K562 (cell line): Measurements from ENCODE around the gene MS4A2. TPM values are rescaled to one million over a fixed set of nuclear protein-coding genes. Genes with fewer than 3 reads are reported as not detected.

Experiments
- CBX3 ChIP-seq, 2 experiments: IDR thresholded peaks; 1 replicate in 1 of 2; 2 replicates in 1 of 2; pipeline ENCODE4 v1.6.1; 2012; ENCODE audit warnings: inconsistent platforms in 2 of 2, low read length in 2 of 2, borderline replicate concordance in 1 of 2, control low read depth in 1 of 2
- DEAF1 ChIP-seq: fragments of 450-650 bp; formaldehyde crosslinking; IDR thresholded peaks from 2 replicates; pipeline ENCODE4 v1.4.0; 2020; ENCODE audit warnings: mild to moderate bottlenecking, moderate library complexity
- ETV5 ChIP-seq: sonication (generic); formaldehyde crosslinking; IDR thresholded peaks from 2 replicates; pipeline ENCODE4 v1.4.0; 2020; ENCODE audit warnings: low read depth, mild to moderate bottlenecking, missing genetic modification reagents
- KHSRP ChIP-seq: fragments of 450-650 bp; IDR thresholded peaks from 2 replicates; pipeline ENCODE4 v1.6.1; 2017
- RBM17 ChIP-seq: fragments of 200-400 bp; formaldehyde crosslinking; IDR thresholded peaks from 2 replicates; pipeline ENCODE4 v1.6.1; 2017; ENCODE audit warnings: low read depth, mild to moderate bottlenecking, low read length, borderline replicate concordance
- RBM39 ChIP-seq: fragments of 200-400 bp; formaldehyde crosslinking; optimal IDR thresholded peaks from 2 replicates; pipeline ENCODE3; 2018; ENCODE audit warnings: low read depth, low read length
- SP1 ChIP-seq: sonication (generic); formaldehyde crosslinking; IDR thresholded peaks from 2 replicates; pipeline ENCODE4 v1.8.1; 2022; ENCODE audit warnings: mild to moderate bottlenecking, missing genetic modification reagents
- SPI1 ChIP-seq: IDR thresholded peaks from 2 replicates; pipeline ENCODE4 v1.6.1; 2011; ENCODE audit warnings: low read depth, low read length, control low read depth, borderline replicate concordance
- TCF7 ChIP-seq: sonication (generic); IDR thresholded peaks from 2 replicates; pipeline ENCODE4 v1.6.1; 2016; ENCODE audit warnings: antibody characterized with exemption, borderline replicate concordance
- TSHZ1 ChIP-seq: fragments of 250-450 bp; sonication (Bioruptor Pico); IDR thresholded peaks from 2 replicates; pipeline ENCODE4 v1.4.0; 2020; ENCODE audit warnings: mild to moderate bottlenecking, moderate library complexity
- ZNF318 ChIP-seq, 2 experiments: fragments of 450-650 bp; IDR thresholded peaks; 2 replicates each; pipeline ENCODE4 v1.6.1; 2016; ENCODE audit warnings: mild to moderate bottlenecking in 2 of 2, borderline replicate concordance in 1 of 2, low read depth in 1 of 2, moderate library complexity in 1 of 2
- ZNF511 ChIP-seq: sonication (generic); formaldehyde crosslinking; IDR thresholded peaks from 2 replicates; pipeline ENCODE4 v1.8.0; 2022; ENCODE audit warnings: mild to moderate bottlenecking, missing genetic modification reagents
- polyA plus RNA-seq, 8 experiments: library from polyadenylated mRNA; depleted of rRNA in 4 of 8; stranded (reverse) in 5 of 8; unstranded in 3 of 8; fragments of >200 nt; fragmentation: Nextera tagmentation in 2 of 8; fragmentation: Illumina TruSeq in 1 of 8; extraction: Ambion mirVana in 2 of 8; extraction: Trizol in 1 of 8; gene quantifications; 2 replicates each; pipeline versions ENCODE4 v1.2.1 to v1.2.3, GENCODE V29; 2011 to 2014; ENCODE audit warnings: inconsistent platforms in 1 of 8, missing spikeins in 1 of 8
- total RNA-seq, 7 experiments: library from RNA; depleted of rRNA in 6 of 7; stranded (reverse); fragments of >200 nt in 6 of 7; fragmentation: Illumina TruSeq in 2 of 7; extraction: Trizol in 2 of 7; gene quantifications; 2 replicates each; pipeline versions ENCODE4 v1.2.1 to v1.2.3, GENCODE V29; 2011 to 2021; ENCODE audit warnings: low replicate concordance in 1 of 7
- TF ChIP-seq, protein P1 (sequence below): fragments of 450-650 bp; IDR thresholded peaks from 2 replicates; pipeline ENCODE4 v1.6.1; 2016

Gene MS4A2
- total and polyA plus RNA-seq, 9 of the 15 experiments (the other 6 are each of a cell fraction or from before 2014, with no cell fraction given), result 0.06 to 5.7 (median 0.86) TPM

DNA sequence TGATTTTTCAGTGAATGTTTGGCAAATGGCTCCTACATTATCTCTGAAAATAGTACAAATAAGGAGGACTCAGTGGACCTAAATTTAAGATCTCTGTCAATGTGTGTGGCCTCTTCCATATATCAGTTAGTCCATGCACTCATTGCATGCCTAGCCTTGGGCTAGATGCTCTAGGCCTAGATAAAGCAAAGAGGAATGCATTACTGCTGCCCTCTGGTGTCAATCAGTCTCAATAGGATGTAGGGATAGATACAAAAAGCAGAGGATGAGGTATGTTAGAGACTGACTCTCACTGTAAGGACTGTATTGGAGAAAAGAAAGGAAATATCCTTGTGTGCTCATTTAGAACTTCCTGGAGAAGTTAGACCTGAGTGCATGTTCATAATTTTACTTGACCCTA is 42.0 kb downstream of the MS4A2 start (continued):
- TF ChIP-seq ZNF318 (IDR thresholded peaks at IDR 0.05; ENCODE audit: borderline replicate concordance in 1 of 2, low read depth in 1 of 2), result no peak
- peak; percentile 92 for TF ChIP-seq DEAF1 (CRISPR knock-in tag)
- no peak for TF ChIP-seq KHSRP
- TF ChIP-seq TSHZ1 (CRISPR knock-in tag), result no peak
- no peak for TF ChIP-seq RBM39
- TF ChIP-seq, protein P1, sequence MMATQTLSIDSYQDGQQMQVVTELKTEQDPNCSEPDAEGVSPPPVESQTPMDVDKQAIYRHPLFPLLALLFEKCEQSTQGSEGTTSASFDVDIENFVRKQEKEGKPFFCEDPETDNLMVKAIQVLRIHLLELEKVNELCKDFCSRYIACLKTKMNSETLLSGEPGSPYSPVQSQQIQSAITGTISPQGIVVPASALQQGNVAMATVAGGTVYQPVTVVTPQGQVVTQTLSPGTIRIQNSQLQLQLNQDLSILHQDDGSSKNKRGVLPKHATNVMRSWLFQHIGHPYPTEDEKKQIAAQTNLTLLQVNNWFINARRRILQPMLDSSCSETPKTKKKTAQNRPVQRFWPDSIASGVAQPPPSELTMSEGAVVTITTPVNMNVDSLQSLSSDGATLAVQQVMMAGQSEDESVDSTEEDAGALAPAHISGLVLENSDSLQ, result peak; percentile 48; the same call in 1 of the 2 replicates
- TF ChIP-seq CBX3 (IDR thresholded peaks at IDR 0.05; ENCODE audit: borderline replicate concordance in 1 of 2, low read length in 2 of 2), result 0 out of 3 replicates have a peak, but pooled peaks of 1 of the 2 experiments have one; percentile 25
- TF ChIP-seq SPI1, result no peak
- TF ChIP-seq ETV5 (CRISPR knock-in tag), result 0 out of 2 replicates have a peak, but pooled peaks have one; percentile 25
- TF ChIP-seq SP1 (CRISPR knock-in tag), result no peak
- TF ChIP-seq RBM17, result no peak
- no peak for TF ChIP-seq TCF7
- no peak for TF ChIP-seq ZNF511 (CRISPR knock-in tag)
